Trophoblast cell (in vitro differentiated cells and primary cell): ENCODE data around the gene RCL1.
A peak's percentile ranks its signal among the peaks of the same experiment; 100 is the strongest.
"Not testable (repeated sequence)": the region's sequence is repeated elsewhere in the genome, so short reads cannot be mapped to it uniquely, and the experiment has no call there.

Experiments
- DNase-seq, 2 donors: peaks; one replicate each; pipeline ENCODE4 v3.0.0-alpha.2; 2016
- H2AFZ ChIP-seq: 2 replicates; pipeline ENCODE4 v1.6.1; 2013; ENCODE audit warnings: low read length, moderate library complexity, mild to moderate bottlenecking; ENCODE audit not compliant: insufficient read depth, poor library complexity
- H2AK5ac ChIP-seq: 2 replicates; pipeline ENCODE4 v1.6.1; 2013; ENCODE audit warnings: mild to moderate bottlenecking, low read length
- H2BK120ac ChIP-seq: 2 replicates; pipeline ENCODE4 v1.6.1; 2013; ENCODE audit warnings: low read length, mild to moderate bottlenecking, moderate library complexity; ENCODE audit not compliant: insufficient read depth, poor library complexity
- H2BK12ac ChIP-seq: 2 replicates; pipeline ENCODE4 v1.6.1; 2013; ENCODE audit warnings: mild to moderate bottlenecking, low read length, moderate library complexity
- H2BK5ac ChIP-seq: 2 replicates; pipeline ENCODE4 v1.6.1; 2013; ENCODE audit warnings: low read length, low read depth, moderate library complexity, mild to moderate bottlenecking; ENCODE audit not compliant: poor library complexity
- H3K14ac ChIP-seq: 2 replicates; pipeline ENCODE4 v1.6.1; 2013; ENCODE audit warnings: mild to moderate bottlenecking, low read length
- H3K18ac ChIP-seq: 2 replicates; pipeline ENCODE4 v1.6.1; 2013; ENCODE audit warnings: mild to moderate bottlenecking, low read length
- H3K23ac ChIP-seq: 2 replicates; pipeline ENCODE4 v1.6.1; 2013; ENCODE audit warnings: low read length
- H3K27ac ChIP-seq: 2 replicates; pipeline ENCODE4 v1.5.1; 2013; ENCODE audit warnings: low read depth, mild to moderate bottlenecking, inconsistent platforms, low read length, moderate library complexity
- H3K27me3 ChIP-seq: 2 replicates; pipeline ENCODE4 v1.6.1; 2013; ENCODE audit warnings: inconsistent platforms, mild to moderate bottlenecking, low read length, moderate library complexity; ENCODE audit not compliant: insufficient read depth
- H3K36me3 ChIP-seq, 2 experiments: 1 replicate in 1 of 2; 2 replicates in 1 of 2; pipeline ENCODE4 v1.6.1; 2013; ENCODE audit warnings: low read length in 2 of 2, mild to moderate bottlenecking in 2 of 2, moderate library complexity in 1 of 2; ENCODE audit not compliant: insufficient read depth in 2 of 2, control insufficient read depth in 1 of 2
- H3K4ac ChIP-seq: 2 replicates; pipeline ENCODE4 v1.6.1; 2013; ENCODE audit warnings: low read depth, mild to moderate bottlenecking, low read length, moderate library complexity
- H3K4me1 ChIP-seq, 2 experiments: 1 replicate in 1 of 2; 2 replicates in 1 of 2; pipeline ENCODE4 v1.6.1; 2013; ENCODE audit warnings: low read length in 2 of 2, mild to moderate bottlenecking in 2 of 2, moderate library complexity in 1 of 2; ENCODE audit not compliant: insufficient read depth in 2 of 2, control insufficient read depth in 1 of 2
- H3K4me2 ChIP-seq: 2 replicates; pipeline ENCODE4 v1.6.1; 2013; ENCODE audit warnings: inconsistent platforms, mild to moderate bottlenecking, low read length, moderate library complexity
- H3K4me3 ChIP-seq: 2 replicates; pipeline ENCODE4 v1.5.1; 2013; ENCODE audit warnings: mild to moderate bottlenecking, low read depth, low read length, inconsistent platforms
- H3K79me1 ChIP-seq: one replicate; pipeline ENCODE4 v1.6.1; 2013; ENCODE audit warnings: low read length
- H3K79me2 ChIP-seq: 2 replicates; pipeline ENCODE4 v1.6.1; 2013; ENCODE audit warnings: low read length, mild to moderate bottlenecking; ENCODE audit not compliant: control insufficient read depth, insufficient read depth, poor library complexity
- H3K9ac ChIP-seq: 2 replicates; pipeline ENCODE4 v1.6.1; 2013; ENCODE audit warnings: mild to moderate bottlenecking, low read length
- H3K9me3 ChIP-seq: 2 replicates; pipeline ENCODE4 v1.6.1; 2013; ENCODE audit warnings: low read depth, mild to moderate bottlenecking, control low read depth, inconsistent platforms, low read length; ENCODE audit not compliant: insufficient read depth
- H4K12ac ChIP-seq: 2 replicates; pipeline ENCODE4 v1.6.1; 2013; ENCODE audit warnings: low read depth, mild to moderate bottlenecking, low read length, moderate library complexity
- H4K8ac ChIP-seq: 2 replicates; pipeline ENCODE4 v1.6.1; 2013; ENCODE audit warnings: low read depth, mild to moderate bottlenecking, low read length, moderate library complexity
- H4K91ac ChIP-seq: one replicate; pipeline ENCODE4 v1.6.1; 2013; ENCODE audit warnings: low read depth, mild to moderate bottlenecking, low read length, moderate library complexity
- WGBS: extraction: QIAGEN DNeasy Blood & Tissue Kit; methylation state at CpG from one replicate; pipeline ENCODE4 v1.1.7; 2013; ENCODE audit warnings: missing lambda C conversion rate; ENCODE audit not compliant: insufficient read length, insufficient coverage; ENCODE audit errors: extremely low coverage; 5-methylcytosine and 5-hydroxymethylcytosine counted together

RCL1 gene

DNA sequence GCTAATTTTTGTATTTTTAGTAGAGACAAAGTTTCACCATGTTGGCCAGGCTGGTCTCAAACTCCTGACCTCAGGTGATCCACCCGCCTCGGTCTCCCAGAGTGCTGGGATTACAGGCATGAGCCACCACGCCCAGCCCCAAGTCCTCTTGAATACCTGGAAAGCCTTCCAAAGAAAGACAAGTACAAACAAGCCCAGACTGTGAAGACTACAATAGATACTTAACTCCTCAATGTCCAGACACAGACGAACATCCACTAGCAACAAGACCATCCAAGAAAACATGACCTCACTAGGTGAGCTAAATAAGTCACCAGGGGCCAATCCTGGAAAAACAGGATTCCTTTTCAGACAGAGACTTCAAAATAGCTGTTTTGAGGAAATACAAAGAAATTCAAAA, 9.6 kb upstream of the RCL1 start:
- not testable (repeated sequence) for H3K18ac ChIP-seq, H3K27me3 ChIP-seq, H3K4me3 ChIP-seq, H3K79me1 ChIP-seq, H2AFZ ChIP-seq, H3K4me1 ChIP-seq, H3K79me2 ChIP-seq, H3K4ac ChIP-seq, H3K14ac ChIP-seq, H4K8ac ChIP-seq, H2BK12ac ChIP-seq, H3K9me3 ChIP-seq, H2BK120ac ChIP-seq, H3K9ac ChIP-seq, H3K36me3 ChIP-seq, H3K23ac ChIP-seq, H2AK5ac ChIP-seq, H2BK5ac ChIP-seq, H4K12ac ChIP-seq, H3K4me2 ChIP-seq, H4K91ac ChIP-seq
- WGBS, result no CpG with 5 or more reads among the region's 4 CpGs
- peak in 1 of 2 donors; percentile 25 for DNase-seq
- H3K27ac ChIP-seq, result peak overlapping the region; percentile 62

DNA sequence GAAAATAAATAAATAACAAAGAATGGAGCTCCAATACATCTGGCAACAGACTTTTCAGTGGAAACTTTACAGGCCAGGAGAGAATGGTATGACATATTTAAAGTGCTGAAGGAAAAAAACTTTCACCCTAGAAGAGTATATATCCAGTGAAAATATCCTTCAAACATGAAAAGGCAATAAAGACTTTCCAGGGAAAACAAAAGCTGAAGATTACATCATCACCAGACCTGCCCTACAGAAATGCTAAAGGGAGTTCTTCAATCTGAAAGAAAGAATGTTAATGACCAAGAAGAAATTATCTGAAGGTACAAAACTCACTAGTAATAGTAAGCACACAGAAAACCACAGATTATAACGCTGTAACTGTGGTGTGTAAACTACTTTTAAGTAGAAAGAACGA, 8.3 kb upstream of the RCL1 start:
- Histone ChIP-seq H3K4me3 (no peak overlapping the region), H4K91ac (no peak overlapping the region), H3K23ac (no peak overlapping the region), H2BK120ac (no peak overlapping the region), H3K27me3 (no peaks in the 10 kb centered on the region), H3K79me1 (peaks cover 8% of the 10 kb centered on the region), H3K18ac (no peak overlapping the region), H3K27ac (peak overlapping the region; percentile 18), H3K9me3 (peaks cover 2% of the 10 kb centered on the region), H3K79me2 (no peaks in the 10 kb centered on the region), H2BK12ac (no peak overlapping the region), H2AK5ac (no peak overlapping the region), H3K4ac (no peak overlapping the region), H4K8ac (no peak overlapping the region), H2AFZ (no peak overlapping the region), H2BK5ac (no peak overlapping the region), H3K14ac (no peak overlapping the region), H4K12ac (no peak overlapping the region), H3K36me3 (no peaks in the 10 kb centered on the region), H3K4me1 (peaks cover 3 to 6% of the 10 kb centered on the region in 2 experiments), H3K4me2 (no peak overlapping the region), H3K9ac (no peak overlapping the region)
- no CpG with 5 or more reads among the region's 2 CpGs for WGBS
- no peak for DNase-seq

DNA sequence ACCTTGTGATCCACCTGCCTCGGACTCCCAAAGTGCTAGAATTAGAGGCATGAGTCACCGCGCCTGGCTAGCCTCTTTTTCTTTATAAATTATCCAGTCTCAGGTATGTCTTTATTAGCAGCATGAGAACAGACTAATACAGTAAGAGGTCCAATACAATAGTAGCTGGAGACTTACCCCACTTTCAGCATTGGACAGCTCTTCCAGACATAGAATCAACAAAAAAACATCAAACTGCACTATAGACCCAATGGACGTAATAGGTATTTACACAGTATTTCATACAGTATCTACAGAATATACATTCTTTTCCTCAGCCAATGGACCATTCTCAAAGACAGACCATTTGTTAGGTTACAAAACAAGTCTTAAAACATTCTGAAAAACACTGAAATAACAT, 6.1 kb upstream of the RCL1 start:
- Histone ChIP-seq H2BK12ac (no peak overlapping the region), H3K79me1 (peaks cover 8% of the 10 kb centered on the region), H2BK120ac (no peak overlapping the region), H3K27me3 (no peaks in the 10 kb centered on the region), H3K36me3 (no peaks in the 10 kb centered on the region), H3K9me3 (peaks cover 2% of the 10 kb centered on the region), H3K4ac (no peak overlapping the region), H4K12ac (no peak overlapping the region), H2BK5ac (no peak overlapping the region), H4K8ac (no peak overlapping the region), H3K4me2 (no peak overlapping the region), H2AK5ac (no peak overlapping the region), H3K23ac (no peak overlapping the region), H3K18ac (no peak overlapping the region), H2AFZ (no peak overlapping the region), H3K4me1 (peaks cover 3 to 6% of the 10 kb centered on the region in 2 experiments), H3K9ac (no peak overlapping the region), H4K91ac (no peak overlapping the region), H3K27ac (no peak overlapping the region), H3K14ac (no peak overlapping the region), H3K4me3 (no peak overlapping the region), H3K79me2 (no peaks in the 10 kb centered on the region)
- no peak for DNase-seq
- no CpG with 5 or more reads among the region's 4 CpGs for WGBS

DNA sequence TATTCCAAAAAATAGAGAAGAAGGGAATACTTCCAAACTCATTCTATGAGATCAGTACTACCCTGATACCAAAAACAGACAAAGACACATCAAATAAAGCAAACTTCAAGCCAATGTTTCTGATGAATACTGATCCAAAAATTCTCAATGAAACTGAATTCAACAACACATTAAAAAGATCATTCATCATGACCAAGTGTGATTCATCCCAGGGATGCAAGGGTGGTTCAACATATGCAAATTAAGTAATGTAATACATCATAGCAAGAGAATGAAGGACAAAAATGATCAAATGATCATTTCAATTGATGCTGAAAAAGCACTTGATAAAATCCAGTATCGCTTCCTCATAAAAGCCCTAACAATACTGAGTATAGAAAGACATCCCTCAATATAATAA, 4.9 kb upstream of the RCL1 start:
- no peak overlapping the region for H3K14ac ChIP-seq
- H3K9ac ChIP-seq, result no peak overlapping the region
- H3K36me3 ChIP-seq, result no peaks in the 10 kb centered on the region
- peaks cover 3 to 7% of the 10 kb centered on the region in 2 experiments for H3K4me1 ChIP-seq
- no peak overlapping the region for H4K91ac ChIP-seq
- H3K79me1 ChIP-seq, result peaks cover under 1% of the 10 kb centered on the region
- H3K4me2 ChIP-seq, result no peak overlapping the region
- no peak overlapping the region for H3K4me3 ChIP-seq
- H2BK120ac ChIP-seq, result no peak overlapping the region
- no peak overlapping the region for H3K18ac ChIP-seq
- WGBS, result no CpG with 5 or more reads among the region's 1 CpG
- no peak for DNase-seq
- H2BK12ac ChIP-seq, result no peak overlapping the region
- no peak overlapping the region for H4K12ac ChIP-seq
- no peak overlapping the region for H3K27ac ChIP-seq
- H3K9me3 ChIP-seq, result peaks cover 2% of the 10 kb centered on the region
- no peak overlapping the region for H3K23ac ChIP-seq
- H2BK5ac ChIP-seq, result no peak overlapping the region
- H3K27me3 ChIP-seq, result no peaks in the 10 kb centered on the region
- H3K4ac ChIP-seq, result no peak overlapping the region
- H3K79me2 ChIP-seq, result peaks cover under 1% of the 10 kb centered on the region
- no peak overlapping the region for H2AFZ ChIP-seq
- H2AK5ac ChIP-seq, result no peak overlapping the region
- no peak overlapping the region for H4K8ac ChIP-seq
